H1 (cell line): Measurements from ENCODE around the gene UBAP2L. TPM values are rescaled to one million over a fixed set of nuclear protein-coding genes. Genes with fewer than 3 reads are reported as not detected.

Experiments
- CTCF ChIA-PET: fragments of 300-600 bp; sonication (Branson Sonifier 250); formaldehyde crosslinking; loops from one replicate; lab custom pipeline; 2021; ENCODE audit not compliant: partially characterized antibody; lab: Charles Lee
- POLR2A ChIA-PET: fragments of 300-600 bp; sonication (Branson Sonifier 250); formaldehyde crosslinking; loops from one replicate; lab custom pipeline; 2021; ENCODE audit warnings: inconsistent platforms; ENCODE audit not compliant: partially characterized antibody; lab: Charles Lee
- DNase-seq, 2 experiments: peaks; one replicate each; pipeline versions ENCODE4 v3.0.0 to v3.0.0-alpha.2; 2010 to 2022; ENCODE audit warnings: low spot score in 2 of 2, low read depth in 1 of 2, mixed read lengths in 1 of 2
- FAIRE-seq: peaks from 2 replicates; lab custom pipeline; 2011; peaks lifted over from hg19 to GRCh38; lab: Jason Lieb, UNC
- H2AFZ ChIP-seq: 2 replicates; pipeline ENCODE4 v1.8.1; 2012; ENCODE audit warnings: low read length, inconsistent platforms
- H2AK5ac ChIP-seq: 2 replicates; pipeline ENCODE4 v1.6.1; 2013; ENCODE audit warnings: low read depth, low read length
- H2BK120ac ChIP-seq: replicated peaks from 2 replicates; pipeline ENCODE3; 2013; ENCODE audit warnings: low read depth, low read length, inconsistent platforms
- H2BK12ac ChIP-seq: 2 replicates; pipeline ENCODE4 v1.6.1; 2013; ENCODE audit warnings: low read depth, low read length
- H2BK15ac ChIP-seq: 2 replicates; pipeline ENCODE4 v1.6.1; 2013; ENCODE audit warnings: low read length
- H2BK20ac ChIP-seq: 2 replicates; pipeline ENCODE4 v1.6.1; 2013; ENCODE audit warnings: low read length
- H2BK5ac ChIP-seq: 2 replicates; pipeline ENCODE4 v1.6.1; 2013; ENCODE audit warnings: low read depth, low read length
- H3K14ac ChIP-seq: 2 replicates; pipeline ENCODE4 v1.6.1; 2013; ENCODE audit warnings: inconsistent platforms; ENCODE audit not compliant: insufficient read length
- H3K18ac ChIP-seq: 2 replicates; pipeline ENCODE4 v1.6.1; 2013; ENCODE audit warnings: low read length; ENCODE audit errors: extremely low read depth
- H3K23ac ChIP-seq: 2 replicates; pipeline ENCODE4 v1.6.1; 2013; ENCODE audit warnings: inconsistent platforms; ENCODE audit not compliant: insufficient read length
- H3K23me2 ChIP-seq: 2 replicates; pipeline ENCODE4 v1.6.1; 2013; ENCODE audit warnings: low read depth, low read length
- H3K27ac ChIP-seq: 2 replicates; pipeline ENCODE4 v1.6.1; 2011; ENCODE audit warnings: low read depth, low read length, inconsistent platforms
- H3K27me3 ChIP-seq, 4 experiments: replicated peaks in 1 of 4; 1 replicate in 1 of 4; 2 replicates in 3 of 4; pipeline versions ENCODE4 v1.6.1 to v1.8.1; 2011 to 2013; ENCODE audit warnings: low read length in 3 of 4, mild to moderate bottlenecking in 3 of 4, inconsistent platforms in 2 of 4, mixed read lengths in 2 of 4, moderate library complexity in 1 of 4; ENCODE audit not compliant: control insufficient read depth in 3 of 4, insufficient read depth in 3 of 4; ENCODE audit errors: extremely low read depth in 1 of 4
- H3K36me3 ChIP-seq, 4 experiments: 2 replicates each; pipeline versions ENCODE4 v1.6.1 to v1.8.1; 2011 to 2013; ENCODE audit warnings: mild to moderate bottlenecking in 4 of 4, low read length in 3 of 4, moderate library complexity in 2 of 4, control low read depth in 1 of 4, inconsistent platforms in 1 of 4; ENCODE audit not compliant: insufficient read depth in 4 of 4, control insufficient read depth in 2 of 4
- H3K4ac ChIP-seq: replicated peaks from 2 replicates; pipeline ENCODE3; 2013; ENCODE audit warnings: low read length, low read depth, mixed read lengths, inconsistent platforms; ENCODE audit not compliant: insufficient read length
- H3K4me1 ChIP-seq, 4 experiments: replicated peaks in 1 of 4; 1 replicate in 1 of 4; 2 replicates in 3 of 4; pipeline versions ENCODE4 v1.6.1 to v1.8.1; 2011 to 2013; ENCODE audit warnings: low read length in 3 of 4, inconsistent platforms in 2 of 4, mixed read lengths in 1 of 4; ENCODE audit not compliant: insufficient read depth in 4 of 4, control insufficient read depth in 3 of 4
- H3K4me2 ChIP-seq, 2 experiments: 2 replicates each; pipeline versions ENCODE4 v1.6.1 to v1.8.1; 2011 to 2013; ENCODE audit warnings: low read depth in 2 of 2, low read length in 2 of 2, control low read depth in 1 of 2, inconsistent platforms in 1 of 2, mild to moderate bottlenecking in 1 of 2; ENCODE audit not compliant: insufficient read depth in 1 of 2
- H3K4me3 ChIP-seq, 4 experiments: fragments of 200-600, 300-600 bp in 1 of 4; sonication (generic), shearing (Covaris generic), sonication (Bioruptor Twin) in 1 of 4; 2 replicates each; pipeline versions ENCODE4 v1.5.1 to v1.8.1; 2011 to 2016; ENCODE audit warnings: low read length in 4 of 4, low read depth in 3 of 4, control low read depth in 2 of 4, inconsistent platforms in 2 of 4, mild to moderate bottlenecking in 2 of 4, mixed read lengths in 1 of 4, moderate library complexity in 1 of 4; ENCODE audit not compliant: insufficient read depth in 2 of 4; ENCODE audit errors: extremely low read depth in 1 of 4
- H3K56ac ChIP-seq: replicated peaks from 2 replicates; pipeline ENCODE3; 2013; ENCODE audit warnings: low read depth, mild to moderate bottlenecking, mixed read lengths, low read length, inconsistent platforms; ENCODE audit not compliant: insufficient read length
- H3K79me1 ChIP-seq: 2 replicates; pipeline ENCODE4 v1.6.1; 2013; ENCODE audit warnings: low read depth, low read length, control low read depth
- H3K79me2 ChIP-seq, 2 experiments: 2 replicates each; pipeline versions ENCODE4 v1.6.1 to v1.8.1; 2012 to 2013; ENCODE audit warnings: low read length in 2 of 2, mild to moderate bottlenecking in 2 of 2, inconsistent platforms in 1 of 2; ENCODE audit not compliant: insufficient read depth in 2 of 2, control insufficient read depth in 1 of 2
- H3K9ac ChIP-seq, 4 experiments: replicated peaks in 1 of 4; 1 replicate in 1 of 4; 2 replicates in 3 of 4; pipeline versions ENCODE4 v1.6.1 to v1.8.1; 2011 to 2013; ENCODE audit warnings: low read depth in 3 of 4, low read length in 3 of 4, control low read depth in 2 of 4, mild to moderate bottlenecking in 2 of 4, moderate library complexity in 2 of 4, inconsistent platforms in 1 of 4; ENCODE audit errors: extremely low read depth in 1 of 4
- H3K9me3 ChIP-seq, 2 experiments: 2 replicates each; pipeline versions ENCODE4 v1.6.1 to v1.8.1; 2012 to 2013; ENCODE audit warnings: mild to moderate bottlenecking in 2 of 2, moderate library complexity in 2 of 2, control low read depth in 1 of 2, inconsistent platforms in 1 of 2, low read depth in 1 of 2, low read length in 1 of 2, mixed read lengths in 1 of 2; ENCODE audit not compliant: insufficient read depth in 2 of 2
- H4K20me1 ChIP-seq, 2 experiments: replicated peaks in 1 of 2; 2 replicates each; pipeline versions ENCODE3 to v1.8.1; 2011 to 2013; ENCODE audit warnings: inconsistent platforms in 2 of 2, low read length in 2 of 2, mild to moderate bottlenecking in 1 of 2; ENCODE audit not compliant: insufficient read depth in 2 of 2, control insufficient read depth in 1 of 2
- H4K5ac ChIP-seq: 2 replicates; pipeline ENCODE4 v1.6.1; 2013; ENCODE audit warnings: low read length, low read depth, mixed read lengths, inconsistent platforms; ENCODE audit not compliant: insufficient read length
- H4K8ac ChIP-seq: 2 replicates; pipeline ENCODE4 v1.8.0; 2013; ENCODE audit warnings: mild to moderate bottlenecking, moderate library complexity, low read length, inconsistent platforms; ENCODE audit not compliant: insufficient read depth; ENCODE audit errors: extremely low read depth
- H4K91ac ChIP-seq: replicated peaks from 2 replicates; pipeline ENCODE3; 2013; ENCODE audit warnings: low read length, mixed read lengths, inconsistent platforms; ENCODE audit not compliant: insufficient read length
- E2F6 ChIP-seq: IDR thresholded peaks from 2 replicates; pipeline ENCODE4 v1.6.1; 2012; ENCODE audit warnings: inconsistent platforms
- JUN ChIP-seq: IDR thresholded peaks from 2 replicates; pipeline ENCODE4 v1.6.1; 2011; ENCODE audit warnings: low read depth, mild to moderate bottlenecking, improper control_type of control experiment, low read length
- MAX ChIP-seq: IDR thresholded peaks from 2 replicates; pipeline ENCODE4 v1.6.1; 2012; ENCODE audit warnings: inconsistent platforms
- RXRA ChIP-seq: IDR thresholded peaks from 2 replicates; pipeline ENCODE4 v1.6.1; 2011; ENCODE audit warnings: low read depth, mild to moderate bottlenecking, low read length, moderate library complexity; ENCODE audit not compliant: insufficient read depth
- SP2 ChIP-seq: IDR thresholded peaks from 2 replicates; pipeline ENCODE4 v1.6.1; 2012; ENCODE audit warnings: mild to moderate bottlenecking, low read length, inconsistent platforms
- SP4 ChIP-seq: IDR thresholded peaks from 2 replicates; pipeline ENCODE4 v1.6.1; 2012; ENCODE audit warnings: low read length, inconsistent platforms
- TBP ChIP-seq: IDR thresholded peaks from 2 replicates; pipeline ENCODE4 v1.6.1; 2011; ENCODE audit warnings: low read depth, low read length, improper control_type of control experiment
- TCF12 ChIP-seq: IDR thresholded peaks from 2 replicates; pipeline ENCODE4 v1.6.1; 2011; ENCODE audit warnings: low read depth, mild to moderate bottlenecking, low read length
- ZNF274 ChIP-seq: IDR thresholded peaks from 2 replicates; pipeline ENCODE4 v1.7.0; 2012; ENCODE audit warnings: low read length, borderline replicate concordance; ENCODE audit errors: extremely low read depth
- WGBS, 2 experiments: shearing (Covaris generic) in 1 of 2; methylation state at CpG; one replicate each; pipeline versions ENCODE4 v1.1.6 to v1.1.7; 2013 to 2015; ENCODE audit warnings: low lambda C conversion rate in 2 of 2, mixed read lengths in 2 of 2, inconsistent platforms in 1 of 2, low coverage in 1 of 2, missing lambda C conversion rate in 1 of 2; ENCODE audit not compliant: insufficient replicate concordance in 2 of 2, insufficient coverage in 1 of 2, insufficient read length in 1 of 2; ENCODE audit errors: extremely low coverage in 1 of 2, missing lambda C conversion rate in 1 of 2; 5-methylcytosine and 5-hydroxymethylcytosine counted together
- polyA plus RNA-seq, 7 experiments: library from polyadenylated mRNA; depleted of rRNA in 3 of 7; stranded (reverse) in 5 of 7; unstranded in 2 of 7; fragments of >200 nt in 5 of 7; fragments of 200-250 nt in 2 of 7; gene quantifications; 1 replicate in 5 of 7; 2 replicates in 1 of 7; 4 replicates in 1 of 7; pipeline versions ENCODE4 v1.2.1 to v1.2.3, GENCODE V29; 2011 to 2013; ENCODE audit warnings: missing spikeins in 2 of 7, mixed read lengths in 2 of 7
- total RNA-seq: library from RNA; stranded (reverse); fragmentation: NEBNext Ultra II Directional; extraction: Animal tissue kit (Norgen Biotek cat#: 25700); gene quantifications from 2 replicates; pipeline ENCODE4 v1.2.1, GENCODE V29; 2021

The UBAP2L gene
- total and polyA plus RNA-seq, 2 of the 8 experiments (the other 6 are each of a cell fraction or from before 2014, with no cell fraction given) = 254 to 349 TPM

DNA sequence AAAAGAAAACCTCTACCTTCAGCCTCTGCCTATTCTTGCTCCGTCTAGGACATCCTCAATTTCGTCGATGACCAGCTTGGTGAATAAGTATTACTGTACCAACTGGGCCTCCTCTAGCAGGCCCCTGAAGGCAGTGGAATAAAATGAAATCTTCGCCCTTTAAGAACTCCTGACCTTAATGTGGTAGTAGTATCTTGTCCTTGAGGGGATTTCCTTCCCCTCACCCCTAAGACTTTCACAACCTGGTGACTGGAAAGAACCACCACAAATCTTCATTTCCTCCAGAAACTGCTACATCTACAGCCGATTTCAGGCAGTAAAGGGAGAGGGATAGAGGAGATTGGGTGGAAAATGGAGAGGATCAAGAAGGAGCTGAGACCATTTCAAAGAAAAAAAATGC lies 50.1 kb downstream of the UBAP2L start:
- TF ChIP-seq SP4 = no peak
- TF ChIP-seq SP2 = no peak
- TF ChIP-seq JUN = no peak
- TF ChIP-seq RXRA = no peak
- no peak for TF ChIP-seq ZNF274
- TF ChIP-seq TBP = no peak
- no peak for TF ChIP-seq TCF12
- no peak for TF ChIP-seq E2F6
- no peak for TF ChIP-seq MAX
- Histone ChIP-seq H3K23me2 (no peaks in the 10 kb centered on the region; the same call in none of the 2 replicates), H4K20me1 (peaks cover 0 to 3% of the 10 kb centered on the region in 2 experiments), H4K91ac (no peak overlapping the region), H3K23ac (no peak overlapping the region), H2BK20ac (no peak overlapping the region), H3K18ac (no peak overlapping the region), H2BK15ac (no peak overlapping the region), H2AK5ac (no peak overlapping the region), H2BK12ac (no peak overlapping the region), H2BK5ac (no peak overlapping the region), H4K5ac (no peak overlapping the region), H2BK120ac (no peak overlapping the region), H3K79me2 (peaks cover 0 to 6% of the 10 kb centered on the region in 2 experiments; a peak in 1 of 4 replicates), H4K8ac (no peak overlapping the region), H3K4me1 (peaks cover 0 to 5% (median 0%) of the 10 kb centered on the region in 4 experiments; a peak in 2 of 7 replicates), H3K4ac (no peak overlapping the region), H3K9me3 (no peaks in the 10 kb centered on the region), H3K27me3 (no peaks in the 10 kb centered on the region), H3K4me3 (no peak overlapping the region), H3K27ac (no peak overlapping the region), H3K79me1 (no peaks in the 10 kb centered on the region; the same call in 1 of the 2 replicates), H3K14ac (no peak overlapping the region), H3K56ac (no peak overlapping the region), H3K36me3 (peaks cover 13 to 54% (median 38%) of the 10 kb centered on the region in 4 experiments; a peak in 6 of 8 replicates), H3K4me2 (no peak overlapping the region; a peak in 1 of 4 replicates), H2AFZ (no peak overlapping the region), H3K9ac (no peak overlapping the region)
- no peak for DNase-seq
- ChIA-PET CTCF (interaction anchor here (0.5 to 4.6 kb wide), 10 partner anchors 12 to 125 kb away, joined by 3 to 17 read pairs (median 5); no protein-coding TSS in a partner anchor), POLR2A (interaction anchor here (0.6 to 1.9 kb wide), 11 partner anchors 11 to 90 kb away, joined by 3 to 15 read pairs (median 5); partner anchors contain the start of genes ATP8B2 and UBAP2L)
- FAIRE-seq = no peak
- 95% methylated on average over 5 of the region's 5 CpGs; no CpG with 5 or more reads in 1 of the 2 experiments for WGBS, 2 experiments
